Measurements from ENCODE around the gene SLC36A3. TPM values are rescaled to one million over a fixed set of nuclear protein-coding genes. Genes with fewer than 3 reads are reported as not detected.

SLC36A3 gene
- total RNA-seq (not detected), polyA plus RNA-seq (not detected)

GRCh38 chr5:151303666-151304065, at the start of gene SLC36A3:
Gene SLC36A3 (minus strand): TSS chr5:151303766. CDS start chr5:151303354, 412 bp downstream.
- H3K36me3 Mint-ChIP-seq = no peaks in the 10 kb centered on the region
- Histone ChIP-seq H3K9me3 (ENCODE audit: low read length) (no peaks in the 10 kb centered on the region), H3K27me3 (ENCODE audit: insufficient read depth, low read length, poor library complexity, severe bottlenecking) (peaks cover 6% of the 10 kb centered on the region), H3K4me1 (ENCODE audit: insufficient read depth, low read length) (no peaks in the 10 kb centered on the region), H3K36me3 (ENCODE audit: insufficient read depth, low read length) (no peaks in the 10 kb centered on the region), H3K27ac (ENCODE audit: low read depth, low read length) (no peak within 1 kb of the TSS), H3K4me3 (ENCODE audit: low read length) (no peak within 1 kb of the TSS)
- H3K27me3 Mint-ChIP-seq = peaks cover 8 to 43% of the 10 kb centered on the region in 2 donors
- H3K9me3 Mint-ChIP-seq = no peaks in the 10 kb centered on the region
- H3K4me1 Mint-ChIP-seq = no peaks in the 10 kb centered on the region
- DNase-seq = no peak
- ChIA-PET CTCF (no interaction called here), POLR2A (no interaction called here)
- H3K27ac Mint-ChIP-seq = no peak within 1 kb of the TSS
- H3K4me3 Mint-ChIP-seq = no peak within 1 kb of the TSS

GRCh38 chr5:151351671-151352070, 48.1 kb upstream of the SLC36A3 start:
- Mint-ChIP-seq H3K36me3 (no peaks in the 10 kb centered on the region), H3K4me3 (no peak overlapping the region), H3K27ac (no peak overlapping the region), H3K4me1 (no peaks in the 10 kb centered on the region), H3K27me3 (peaks cover 11 to 57% of the 10 kb centered on the region in 2 donors), H3K9me3 (no peaks in the 10 kb centered on the region)
- no peaks in the 10 kb centered on the region for H3K4me1 ChIP-seq (ENCODE audit: insufficient read depth, low read length)
- H3K4me3 ChIP-seq (ENCODE audit: low read length) = no peak overlapping the region
- H3K27me3 ChIP-seq (ENCODE audit: insufficient read depth, low read length, poor library complexity, severe bottlenecking) = no peaks in the 10 kb centered on the region
- H3K9me3 ChIP-seq (ENCODE audit: low read length) = no peaks in the 10 kb centered on the region
- no peaks in the 10 kb centered on the region for H3K36me3 ChIP-seq (ENCODE audit: insufficient read depth, low read length)
- ChIA-PET CTCF (no interaction called here), POLR2A (no interaction called here)
- H3K27ac ChIP-seq (ENCODE audit: low read depth, low read length) = no peak overlapping the region
- no peak for DNase-seq

- ChIA-PET CTCF (interaction anchor here (1.2 to 2.1 kb wide), 2 partner anchors 8 to 13 kb away, joined by 3 to 4 read pairs; no protein-coding TSS in a partner anchor), POLR2A (no interaction called here)
- H3K27me3 Mint-ChIP-seq = peaks cover 16 to 69% of the 10 kb centered on the region in 2 donors
Measured at GRCh38 chr5:151348789-151349188, 45.2 kb upstream of the SLC36A3 start.

GRCh38 chr5:151347369-151347768, 43.8 kb upstream of the SLC36A3 start, which contains the start of gene SLC36A2:
Gene SLC36A2 (minus strand): TSS chr5:151347559. CDS start chr5:151347460, 99 bp downstream.
- Histone ChIP-seq H3K4me1 (ENCODE audit: insufficient read depth, low read length) (no peaks in the 10 kb centered on the region), H3K4me3 (ENCODE audit: low read length) (no peak within 1 kb of the TSS), H3K27me3 (ENCODE audit: insufficient read depth, low read length, poor library complexity, severe bottlenecking) (no peaks in the 10 kb centered on the region), H3K36me3 (ENCODE audit: insufficient read depth, low read length) (no peaks in the 10 kb centered on the region), H3K27ac (ENCODE audit: low read depth, low read length) (no peak within 1 kb of the TSS), H3K9me3 (ENCODE audit: low read length) (no peaks in the 10 kb centered on the region)
- no peak for DNase-seq
- H3K27me3 Mint-ChIP-seq = peaks cover 26 to 73% of the 10 kb centered on the region in 2 donors
- POLR2A ChIA-PET = no interaction called here
- CTCF ChIA-PET = interaction anchor here (2.1 kb wide), 1 partner anchor 10 kb away, joined by 4 read pairs; no protein-coding TSS in a partner anchor
- no peaks in the 10 kb centered on the region for H3K9me3 Mint-ChIP-seq
- no peaks in the 10 kb centered on the region for H3K36me3 Mint-ChIP-seq
- H3K4me1 Mint-ChIP-seq = no peaks in the 10 kb centered on the region
- H3K27ac Mint-ChIP-seq = no peak within 1 kb of the TSS
- no peak within 1 kb of the TSS for H3K4me3 Mint-ChIP-seq

More at GRCh38 chr5:151348789-151349188, 45.2 kb upstream of the SLC36A3 start:
- Histone ChIP-seq H3K27ac (ENCODE audit: low read depth, low read length) (no peak overlapping the region), H3K4me1 (ENCODE audit: insufficient read depth, low read length) (no peaks in the 10 kb centered on the region), H3K36me3 (ENCODE audit: insufficient read depth, low read length) (no peaks in the 10 kb centered on the region), H3K9me3 (ENCODE audit: low read length) (no peaks in the 10 kb centered on the region), H3K4me3 (ENCODE audit: low read length) (no peak overlapping the region), H3K27me3 (ENCODE audit: insufficient read depth, low read length, poor library complexity, severe bottlenecking) (no peaks in the 10 kb centered on the region)
- no peaks in the 10 kb centered on the region for H3K9me3 Mint-ChIP-seq
- no peak for DNase-seq
- no peaks in the 10 kb centered on the region for H3K4me1 Mint-ChIP-seq
- H3K36me3 Mint-ChIP-seq = no peaks in the 10 kb centered on the region
- H3K4me3 Mint-ChIP-seq = no peak overlapping the region
- no peak overlapping the region for H3K27ac Mint-ChIP-seq

- H3K4me3 ChIP-seq (ENCODE audit: low read length) = no peak overlapping the region
- no peaks in the 10 kb centered on the region for H3K9me3 ChIP-seq (ENCODE audit: low read length)
- no peaks in the 10 kb centered on the region for H3K4me1 ChIP-seq (ENCODE audit: insufficient read depth, low read length)
- CTCF ChIA-PET = no interaction called here
- H3K27me3 Mint-ChIP-seq = peaks cover 31 to 74% of the 10 kb centered on the region in 2 donors
- no peaks in the 10 kb centered on the region for H3K36me3 ChIP-seq (ENCODE audit: insufficient read depth, low read length)
- H3K36me3 Mint-ChIP-seq = no peaks in the 10 kb centered on the region
- POLR2A ChIA-PET = no interaction called here
- H3K4me1 Mint-ChIP-seq = no peaks in the 10 kb centered on the region
- no peak overlapping the region for H3K27ac Mint-ChIP-seq
- no peak for DNase-seq
- no peak overlapping the region for H3K27ac ChIP-seq (ENCODE audit: low read depth, low read length)
- H3K4me3 Mint-ChIP-seq = no peak overlapping the region
- H3K9me3 Mint-ChIP-seq = no peaks in the 10 kb centered on the region
- no peaks in the 10 kb centered on the region for H3K27me3 ChIP-seq (ENCODE audit: insufficient read depth, low read length, poor library complexity, severe bottlenecking)
Measured at GRCh38 chr5:151345808-151346478, 42.4 kb upstream of the SLC36A3 start.

- H3K27me3 ChIP-seq (ENCODE audit: insufficient read depth, low read length, poor library complexity, severe bottlenecking) = no peaks in the 10 kb centered on the region
- H3K36me3 ChIP-seq (ENCODE audit: insufficient read depth, low read length) = no peaks in the 10 kb centered on the region
- Mint-ChIP-seq H3K36me3 (no peaks in the 10 kb centered on the region), H3K4me1 (no peaks in the 10 kb centered on the region), H3K4me3 (no peak overlapping the region), H3K9me3 (no peaks in the 10 kb centered on the region), H3K27ac (no peak overlapping the region), H3K27me3 (peaks cover 31 to 72% of the 10 kb centered on the region in 2 donors)
- ChIA-PET POLR2A (no interaction called here), CTCF (no interaction called here)
- no peak overlapping the region for H3K4me3 ChIP-seq (ENCODE audit: low read length)
- no peak for DNase-seq
- H3K9me3 ChIP-seq (ENCODE audit: low read length) = no peaks in the 10 kb centered on the region
- no peaks in the 10 kb centered on the region for H3K4me1 ChIP-seq (ENCODE audit: insufficient read depth, low read length)
- H3K27ac ChIP-seq (ENCODE audit: low read depth, low read length) = no peak overlapping the region
Measured at GRCh38 chr5:151345187-151345807, 41.7 kb upstream of the SLC36A3 start.

GRCh38 chr5:151344088-151344487, 40.5 kb upstream of the SLC36A3 start:
- Mint-ChIP-seq H3K9me3 (no peaks in the 10 kb centered on the region), H3K27ac (no peak overlapping the region), H3K36me3 (no peaks in the 10 kb centered on the region), H3K27me3 (peaks cover 32 to 69% of the 10 kb centered on the region in 2 donors), H3K4me1 (peaks cover 0 to under 1% (median 0%) of the 10 kb centered on the region in 3 donors), H3K4me3 (no peak overlapping the region)
- H3K9me3 ChIP-seq (ENCODE audit: low read length) = no peaks in the 10 kb centered on the region
- CTCF ChIA-PET = no interaction called here
- H3K4me3 ChIP-seq (ENCODE audit: low read length) = no peak overlapping the region
- H3K4me1 ChIP-seq (ENCODE audit: insufficient read depth, low read length) = no peaks in the 10 kb centered on the region
- no peaks in the 10 kb centered on the region for H3K36me3 ChIP-seq (ENCODE audit: insufficient read depth, low read length)
- no peak overlapping the region for H3K27ac ChIP-seq (ENCODE audit: low read depth, low read length)
- POLR2A ChIA-PET = no interaction called here
- no peak for DNase-seq
- no peaks in the 10 kb centered on the region for H3K27me3 ChIP-seq (ENCODE audit: insufficient read depth, low read length, poor library complexity, severe bottlenecking)

GRCh38 chr5:151340004-151340403, 36.4 kb upstream of the SLC36A3 start:
- POLR2A ChIA-PET = no interaction called here
- peaks cover 29 to 59% of the 10 kb centered on the region in 2 donors for H3K27me3 Mint-ChIP-seq
- Histone ChIP-seq H3K4me3 (ENCODE audit: low read length) (no peak overlapping the region), H3K4me1 (ENCODE audit: insufficient read depth, low read length) (no peaks in the 10 kb centered on the region), H3K9me3 (ENCODE audit: low read length) (no peaks in the 10 kb centered on the region), H3K27me3 (ENCODE audit: insufficient read depth, low read length, poor library complexity, severe bottlenecking) (no peaks in the 10 kb centered on the region), H3K36me3 (ENCODE audit: insufficient read depth, low read length) (no peaks in the 10 kb centered on the region), H3K27ac (ENCODE audit: low read depth, low read length) (no peak overlapping the region)
- no peak for DNase-seq
- H3K4me3 Mint-ChIP-seq = no peak overlapping the region
- CTCF ChIA-PET = no interaction called here
- no peaks in the 10 kb centered on the region for H3K36me3 Mint-ChIP-seq
- H3K4me1 Mint-ChIP-seq = peaks cover 4 to 6% (median 5%) of the 10 kb centered on the region in 3 donors
- H3K9me3 Mint-ChIP-seq = no peaks in the 10 kb centered on the region
- H3K27ac Mint-ChIP-seq = no peak overlapping the region
